H9 (cell line): ENCODE measurements around the gene TMEM240. TPM values are rescaled to one million over a fixed set of nuclear protein-coding genes. Genes with fewer than 3 reads are reported as not detected.
"Not testable (repeated sequence)": the region's sequence is repeated elsewhere in the genome, so short reads cannot be mapped to it uniquely, and the experiment has no call there.

Experiments
- DNase-seq: peaks from one replicate; pipeline ENCODE4 v3.0.0-alpha.2; 2017
- H2AFZ ChIP-seq: one replicate; pipeline ENCODE4 v1.6.1; 2013; ENCODE audit warnings: mild to moderate bottlenecking, low read length, control low read depth, moderate library complexity
- H2AK5ac ChIP-seq: 2 replicates; pipeline ENCODE4 v1.6.1; 2013; ENCODE audit warnings: low read length, control low read depth, mixed read lengths; ENCODE audit not compliant: insufficient read length
- H2BK120ac ChIP-seq: one replicate; pipeline ENCODE4 v1.6.1; 2013; ENCODE audit warnings: low read depth, mild to moderate bottlenecking, low read length, control low read depth, inconsistent platforms; ENCODE audit not compliant: poor library complexity, severe bottlenecking
- H2BK12ac ChIP-seq: 2 replicates; pipeline ENCODE4 v1.6.1; 2013; ENCODE audit warnings: low read length, control low read depth, mixed read lengths, low read depth; ENCODE audit not compliant: insufficient read length
- H2BK15ac ChIP-seq: 2 replicates; pipeline ENCODE4 v1.6.1; 2013; ENCODE audit warnings: low read depth, low read length, control low read depth
- H2BK20ac ChIP-seq: one replicate; pipeline ENCODE4 v1.6.1; 2013; ENCODE audit warnings: low read depth, mild to moderate bottlenecking, low read length, control low read depth, inconsistent platforms; ENCODE audit not compliant: poor library complexity, severe bottlenecking
- H2BK5ac ChIP-seq: 2 replicates; pipeline ENCODE4 v1.6.1; 2013; ENCODE audit warnings: low read length, control low read depth, mixed read lengths; ENCODE audit not compliant: insufficient read length
- H3K14ac ChIP-seq: 2 replicates; pipeline ENCODE4 v1.6.1; 2013; ENCODE audit warnings: low read length, control low read depth; ENCODE audit not compliant: insufficient read depth
- H3K18ac ChIP-seq: 2 replicates; pipeline ENCODE4 v1.6.1; 2013; ENCODE audit warnings: low read depth, mild to moderate bottlenecking, mixed read lengths, low read length, control low read depth; ENCODE audit not compliant: insufficient read length
- H3K23ac ChIP-seq: 2 replicates; pipeline ENCODE4 v1.6.1; 2013; ENCODE audit warnings: low read length, control low read depth, mixed read lengths, low read depth; ENCODE audit not compliant: insufficient read length
- H3K23me2 ChIP-seq: 2 replicates; pipeline ENCODE4 v1.6.1; 2013; ENCODE audit warnings: low read depth, mild to moderate bottlenecking, mixed read lengths, low read length, control low read depth; ENCODE audit not compliant: insufficient read length, poor library complexity, severe bottlenecking
- H3K27ac ChIP-seq: 2 replicates; pipeline ENCODE4 v1.5.1; 2013; ENCODE audit warnings: low read length, control low read depth, mixed read lengths, low read depth; ENCODE audit not compliant: insufficient read length
- H3K27me3 ChIP-seq: 2 replicates; pipeline ENCODE4 v1.6.1; 2013; ENCODE audit warnings: low read length, control low read depth, inconsistent platforms; ENCODE audit not compliant: insufficient read depth
- H3K4ac ChIP-seq: 2 replicates; pipeline ENCODE4 v1.6.1; 2013; ENCODE audit warnings: low read depth, mild to moderate bottlenecking, control low read depth, inconsistent platforms, low read length, moderate library complexity
- H3K4me1 ChIP-seq: 2 replicates; pipeline ENCODE4 v1.6.1; 2013; ENCODE audit warnings: low read length, control low read depth, inconsistent platforms; ENCODE audit not compliant: insufficient read depth
- H3K4me2 ChIP-seq: 2 replicates; pipeline ENCODE4 v1.6.1; 2013; ENCODE audit warnings: low read length, control low read depth, mixed read lengths; ENCODE audit not compliant: insufficient read length, insufficient read depth
- H3K56ac ChIP-seq: 2 replicates; pipeline ENCODE4 v1.6.1; 2013; ENCODE audit warnings: low read depth, mild to moderate bottlenecking, mixed read lengths, low read length, control low read depth; ENCODE audit not compliant: insufficient read length
- H3K79me1 ChIP-seq: 2 replicates; pipeline ENCODE4 v1.6.1; 2013; ENCODE audit warnings: low read depth, mild to moderate bottlenecking, moderate library complexity, low read length, control low read depth, inconsistent platforms; ENCODE audit not compliant: insufficient read depth, poor library complexity, severe bottlenecking
- H3K79me2 ChIP-seq: 2 replicates; pipeline ENCODE4 v1.6.1; 2013; ENCODE audit warnings: low read length, control low read depth, inconsistent platforms; ENCODE audit not compliant: insufficient read depth
- H3K9ac ChIP-seq: 2 replicates; pipeline ENCODE4 v1.6.1; 2013; ENCODE audit warnings: low read length, control low read depth, mixed read lengths; ENCODE audit not compliant: insufficient read length; ENCODE audit errors: extremely low read depth
- H3K9me3 ChIP-seq: one replicate; pipeline ENCODE4 v1.6.1; 2013; ENCODE audit warnings: low read depth, low read length, inconsistent platforms; ENCODE audit not compliant: control insufficient read depth
- H3T11ph ChIP-seq: one replicate; pipeline ENCODE4 v1.6.1; 2013; ENCODE audit warnings: mild to moderate bottlenecking, low read length, control low read depth, inconsistent platforms
- H4K20me1 ChIP-seq: one replicate; pipeline ENCODE4 v1.6.1; 2013; ENCODE audit not compliant: control insufficient read depth, insufficient read length, insufficient read depth
- H4K5ac ChIP-seq: 2 replicates; pipeline ENCODE4 v1.6.1; 2013; ENCODE audit warnings: low read depth, mild to moderate bottlenecking, mixed read lengths, low read length, control low read depth; ENCODE audit not compliant: insufficient read length
- H4K8ac ChIP-seq: replicated peaks from 2 replicates; pipeline ENCODE4 v1.6.1; 2013; ENCODE audit warnings: low read length, control low read depth, mixed read lengths, low read depth; ENCODE audit not compliant: insufficient read length
- H4K91ac ChIP-seq: 2 replicates; pipeline ENCODE4 v1.6.1; 2013; ENCODE audit warnings: low read depth, mild to moderate bottlenecking, moderate library complexity, mixed read lengths, low read length, control low read depth; ENCODE audit not compliant: insufficient read length
- H3K27ac Mint-ChIP-seq, 3 experiments: 2 replicates in 2 of 3; 3 replicates in 1 of 3; pipeline ENCODE4 v1.8.0; 2020 to 2021; ENCODE audit warnings: mixed read lengths in 3 of 3, mild to moderate bottlenecking in 1 of 3, moderate library complexity in 1 of 3
- H3K27me3 Mint-ChIP-seq: 2 replicates; pipeline ENCODE4 v1.8.0; 2021; ENCODE audit warnings: low read depth, mild to moderate bottlenecking, moderate library complexity, mixed read lengths
- H3K36me3 Mint-ChIP-seq, 3 experiments: 2 replicates in 2 of 3; 3 replicates in 1 of 3; pipeline ENCODE4 v1.8.0; 2020 to 2021; ENCODE audit warnings: low read depth in 3 of 3, mixed read lengths in 3 of 3; ENCODE audit not compliant: insufficient read depth in 1 of 3
- H3K4me1 Mint-ChIP-seq, 2 experiments: 2 replicates each; pipeline ENCODE4 v1.8.0; 2020; ENCODE audit warnings: mixed read lengths in 2 of 2
- H3K4me3 Mint-ChIP-seq, 2 experiments: 2 replicates in 1 of 2; 3 replicates in 1 of 2; pipeline ENCODE4 v1.8.0; 2020 to 2021; ENCODE audit warnings: mild to moderate bottlenecking in 2 of 2, mixed read lengths in 2 of 2, moderate library complexity in 1 of 2
- H3K9me3 Mint-ChIP-seq, 2 experiments: 2 replicates in 1 of 2; 3 replicates in 1 of 2; pipeline ENCODE4 v1.8.0; 2020; ENCODE audit warnings: mild to moderate bottlenecking in 2 of 2, mixed read lengths in 2 of 2, moderate library complexity in 1 of 2
- CTCF ChIP-seq: fragments of 200-600 bp; sonication (generic); conservative IDR thresholded peaks from 3 replicates; pipeline ENCODE4 v1.8.0; 2021; ENCODE audit warnings: antibody characterized with exemption, mild to moderate bottlenecking
- WGBS: extraction: QIAGEN DNeasy Blood & Tissue Kit; methylation state at CpG from one replicate; pipeline ENCODE4 v1.1.7; 2013; ENCODE audit warnings: missing lambda C conversion rate, low lambda C conversion rate, mixed read lengths; ENCODE audit not compliant: insufficient read length; ENCODE audit errors: extremely low coverage; 5-methylcytosine and 5-hydroxymethylcytosine counted together
- total RNA-seq: library from RNA; stranded (reverse); gene quantifications from 2 replicates; pipeline ENCODE4 v1.2.1, GENCODE V29; 2021

TMEM240 gene
- total RNA-seq, 1 experiment from 2014 or later = 8.7 TPM

GRCh38 chr1:1534401-1535154 lies 5.8 kb downstream of the TMEM240 start:
- H3K9me3 Mint-ChIP-seq = peaks cover 7 to 8% of the 10 kb centered on the region in 2 experiments; a peak in 4 of 5 replicates
- no peaks in the 10 kb centered on the region for H3K27me3 Mint-ChIP-seq
- Histone ChIP-seq H2BK12ac (no peak overlapping the region), H3K4ac (no peak overlapping the region), H2BK5ac (no peak overlapping the region), H4K20me1 (no peaks in the 10 kb centered on the region), H2BK120ac (no peak overlapping the region), H2AFZ (no peak overlapping the region), H2AK5ac (no peak overlapping the region), H3K18ac (no peak overlapping the region), H2BK20ac (no peak overlapping the region), H4K91ac (no peak overlapping the region), H3K27me3 (no peaks in the 10 kb centered on the region), H3K79me2 (no peaks in the 10 kb centered on the region), H3K56ac (no peak overlapping the region), H3K4me1 (no peaks in the 10 kb centered on the region), H3K23ac (no peak overlapping the region), H3K9me3 (no peaks in the 10 kb centered on the region), H2BK15ac (no peak overlapping the region), H3K4me2 (no peak overlapping the region), H3K9ac (no peak overlapping the region), H3K79me1 (no peaks in the 10 kb centered on the region), H3K14ac (no peak overlapping the region), H4K8ac (no peak overlapping the region), H4K5ac (no peak overlapping the region), H3K27ac (no peak overlapping the region), H3T11ph (no peak overlapping the region), H3K23me2 (peaks cover 2% of the 10 kb centered on the region)
- peaks cover 0 to 4% of the 10 kb centered on the region in 2 experiments; a peak in 2 of 4 replicates for H3K4me1 Mint-ChIP-seq
- WGBS = no CpG with 5 or more reads among the region's 31 CpGs
- H3K36me3 Mint-ChIP-seq = peaks cover 16 to 30% (median 22%) of the 10 kb centered on the region in 3 experiments
- TF ChIP-seq CTCF = no peak
- DNase-seq = no peak
- no peak overlapping the region for H3K4me3 Mint-ChIP-seq
- H3K27ac Mint-ChIP-seq = no peak overlapping the region

GRCh38 chr1:1533894-1534291 lies 6.5 kb downstream of the TMEM240 start:
- H2AFZ ChIP-seq, H4K5ac ChIP-seq, H2BK5ac ChIP-seq, H3K4me3 Mint-ChIP-seq, DNase-seq, H3K4ac ChIP-seq, H3K4me1 ChIP-seq, H2AK5ac ChIP-seq, H3K27me3 Mint-ChIP-seq, H4K20me1 ChIP-seq, H3K27ac ChIP-seq, H3K79me2 ChIP-seq, H3K4me2 ChIP-seq, H3K4me1 Mint-ChIP-seq, H3K23ac ChIP-seq, H3K79me1 ChIP-seq, H2BK15ac ChIP-seq, H4K8ac ChIP-seq, H2BK20ac ChIP-seq, H3K9ac ChIP-seq, H3T11ph ChIP-seq, H3K9me3 Mint-ChIP-seq, H3K14ac ChIP-seq, H3K18ac ChIP-seq, H2BK12ac ChIP-seq, H2BK120ac ChIP-seq, H4K91ac ChIP-seq, H3K9me3 ChIP-seq, H3K27me3 ChIP-seq, H3K23me2 ChIP-seq, H3K27ac Mint-ChIP-seq, H3K56ac ChIP-seq: not testable (repeated sequence)
- H3K36me3 Mint-ChIP-seq = peaks cover 20 to 36% (median 27%) of the 10 kb centered on the region in 3 experiments
- WGBS = no CpG with 5 or more reads among the region's 18 CpGs
